GM03348 (cell line): ENCODE measurements around the gene TRIM47.
A peak's percentile ranks its signal among the peaks of the same experiment; 100 is the strongest.

ENCODE experiments used
- DNase-seq: peaks from one replicate; pipeline ENCODE4 v3.0.0; 2012; ENCODE audit warnings: low spot score

TRIM47 gene

GRCh38 chr17:75847614-75848522 is 30.5 kb downstream of the TRIM47 start:
- DNase-seq, result no peak

DNA sequence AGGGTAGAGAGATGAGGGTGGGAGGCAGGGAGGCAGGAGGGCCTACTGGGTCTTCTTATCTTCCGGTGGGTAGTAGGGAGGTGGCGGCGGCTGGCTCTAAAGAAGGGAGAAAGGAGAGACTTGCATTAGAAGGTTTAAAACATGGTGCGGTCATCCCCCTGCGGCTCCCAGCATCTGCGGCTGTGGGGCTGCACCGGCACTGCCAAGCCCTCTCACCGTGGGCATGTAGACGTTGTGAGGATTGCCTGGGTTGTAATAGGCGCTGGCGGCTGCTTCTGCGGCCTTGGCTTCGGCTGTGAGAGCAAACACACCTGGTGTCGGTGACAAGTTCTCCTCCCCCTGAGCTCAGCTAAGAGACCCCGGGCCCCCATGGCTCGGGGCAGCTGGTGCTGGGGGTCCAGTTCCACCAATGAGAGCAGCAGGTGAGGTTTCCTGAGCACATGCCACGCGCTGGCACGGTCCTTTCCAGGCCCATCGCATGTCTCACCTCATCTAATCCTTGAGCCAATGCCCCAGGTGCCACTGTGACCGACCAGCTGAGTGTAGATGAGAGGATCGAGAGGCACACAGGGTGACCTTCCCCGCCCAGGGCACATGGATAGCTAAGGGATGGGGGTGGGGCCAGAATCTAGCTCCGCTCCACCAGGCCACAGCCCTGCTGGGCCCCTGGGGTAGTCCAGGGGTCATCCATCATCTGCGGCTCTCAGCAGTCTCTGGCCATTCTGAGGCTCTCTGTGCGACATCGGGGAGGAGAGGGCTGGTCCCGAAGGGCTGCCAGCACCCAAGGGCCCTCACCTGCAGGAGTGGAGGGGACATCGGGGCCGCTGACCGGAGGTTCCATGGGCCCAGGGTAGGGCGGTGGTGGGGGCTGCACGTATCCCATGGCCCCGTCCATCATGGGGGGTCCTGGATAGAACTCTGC is 31.4 kb downstream of the TRIM47 start:
- no peak for DNase-seq

DNA sequence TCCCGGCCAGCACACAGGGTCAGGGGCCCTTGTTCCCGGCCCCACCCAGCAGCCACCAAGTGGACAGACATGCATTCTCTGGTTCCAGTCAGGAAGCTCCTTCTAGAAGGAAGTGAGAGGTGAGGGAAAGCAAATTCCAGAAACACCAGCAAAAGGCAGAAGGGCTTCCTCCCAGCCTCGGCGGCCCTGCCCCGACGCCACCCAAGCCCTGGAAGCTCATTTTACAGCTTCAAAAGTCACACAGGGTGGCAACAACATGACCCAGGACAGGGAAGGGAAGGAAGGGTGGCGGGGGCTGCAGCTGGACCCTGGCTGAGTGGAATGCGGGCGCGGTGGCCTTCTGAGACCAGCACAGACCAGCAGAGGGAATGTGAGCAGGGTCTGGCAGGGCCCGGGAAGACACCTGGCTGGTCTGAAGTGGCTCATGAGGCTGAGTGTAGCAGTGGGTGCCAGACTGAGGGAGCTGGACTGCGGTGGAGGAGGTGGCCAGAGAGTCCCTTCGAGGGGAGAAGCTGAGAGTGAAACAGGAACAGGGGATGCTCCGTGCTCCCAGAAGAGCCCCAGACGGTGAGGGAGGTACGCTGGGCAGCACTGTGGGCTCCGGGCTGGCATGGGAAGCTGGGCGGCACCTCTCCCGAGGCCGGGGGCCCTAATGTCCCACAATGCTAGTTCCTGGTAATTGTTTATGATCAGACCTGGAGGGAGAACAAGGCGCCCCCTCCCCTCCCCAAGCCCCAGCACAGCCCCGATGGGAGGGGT is 32.3 kb downstream of the TRIM47 start:
- no peak for DNase-seq

GRCh38 chr17:75845058-75845711 is 33.2 kb downstream of the TRIM47 start:
- DNase-seq, result peak; percentile 85

GRCh38 chr17:75844530-75845057 is 33.8 kb downstream of the TRIM47 start:
- DNase-seq, result no peak

- no peak for DNase-seq
Measured at GRCh38 chr17:75843577-75844529, 34.5 kb downstream of the TRIM47 start, which contains the start of gene UNC13D. TSS of gene UNC13D (minus strand) at chr17:75844404. CDS start at chr17:75844337, 67 bp downstream.

DNA sequence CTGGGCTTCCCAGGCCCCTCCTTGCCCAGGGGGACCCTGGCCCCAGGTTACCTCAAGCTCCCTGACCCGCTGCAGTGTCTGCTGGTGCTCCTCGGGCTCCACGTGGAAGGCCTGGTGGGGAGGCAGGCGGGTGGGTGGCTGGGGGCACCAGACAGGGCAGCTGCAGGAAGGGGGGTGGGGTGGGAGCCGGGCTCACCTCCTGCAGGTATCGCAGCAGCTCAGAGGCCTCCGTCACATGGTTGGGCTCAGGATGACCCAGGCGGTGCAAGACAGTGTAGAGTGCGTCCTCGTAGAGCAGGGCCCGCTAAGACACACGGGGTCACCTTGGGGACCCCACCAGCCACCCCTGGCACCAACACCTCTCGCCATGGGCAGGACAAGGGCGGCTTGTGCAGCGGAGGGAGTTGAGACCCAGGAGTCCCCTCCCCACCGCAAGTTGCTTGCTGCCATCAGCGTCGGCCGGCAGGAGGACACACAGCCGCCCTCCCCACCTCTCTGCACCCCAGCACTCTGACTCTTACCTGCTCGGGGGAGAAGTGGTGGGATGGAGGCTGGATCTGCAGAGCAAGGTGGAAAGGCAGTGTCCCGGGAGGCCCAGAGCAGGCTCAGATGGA is 35.3 kb downstream of the TRIM47 start:
- DNase-seq, result no peak

DNA sequence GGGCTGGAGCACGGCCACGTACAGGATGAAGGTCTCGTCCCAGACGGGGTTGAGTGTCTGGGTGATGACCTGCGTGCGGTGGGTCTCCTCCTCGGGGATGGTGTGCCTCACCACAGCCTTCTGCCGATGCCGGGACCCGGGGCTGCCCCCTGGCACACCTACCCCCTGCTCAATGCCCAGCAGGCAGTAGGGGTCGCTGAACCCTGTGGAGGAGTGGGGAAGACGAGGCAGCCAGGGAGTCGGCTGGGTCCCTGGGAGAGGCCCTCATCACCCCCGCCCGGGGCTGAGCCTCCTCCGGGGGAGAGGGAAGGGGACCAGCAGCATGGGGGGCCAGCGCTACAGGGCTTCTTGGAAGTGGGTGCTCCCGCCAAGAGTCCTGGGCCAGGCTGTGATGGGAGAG is 36.0 kb downstream of the TRIM47 start:
- no peak for DNase-seq

GRCh38 chr17:75840799-75841164 is 37.6 kb downstream of the TRIM47 start:
- no peak for DNase-seq

DNA sequence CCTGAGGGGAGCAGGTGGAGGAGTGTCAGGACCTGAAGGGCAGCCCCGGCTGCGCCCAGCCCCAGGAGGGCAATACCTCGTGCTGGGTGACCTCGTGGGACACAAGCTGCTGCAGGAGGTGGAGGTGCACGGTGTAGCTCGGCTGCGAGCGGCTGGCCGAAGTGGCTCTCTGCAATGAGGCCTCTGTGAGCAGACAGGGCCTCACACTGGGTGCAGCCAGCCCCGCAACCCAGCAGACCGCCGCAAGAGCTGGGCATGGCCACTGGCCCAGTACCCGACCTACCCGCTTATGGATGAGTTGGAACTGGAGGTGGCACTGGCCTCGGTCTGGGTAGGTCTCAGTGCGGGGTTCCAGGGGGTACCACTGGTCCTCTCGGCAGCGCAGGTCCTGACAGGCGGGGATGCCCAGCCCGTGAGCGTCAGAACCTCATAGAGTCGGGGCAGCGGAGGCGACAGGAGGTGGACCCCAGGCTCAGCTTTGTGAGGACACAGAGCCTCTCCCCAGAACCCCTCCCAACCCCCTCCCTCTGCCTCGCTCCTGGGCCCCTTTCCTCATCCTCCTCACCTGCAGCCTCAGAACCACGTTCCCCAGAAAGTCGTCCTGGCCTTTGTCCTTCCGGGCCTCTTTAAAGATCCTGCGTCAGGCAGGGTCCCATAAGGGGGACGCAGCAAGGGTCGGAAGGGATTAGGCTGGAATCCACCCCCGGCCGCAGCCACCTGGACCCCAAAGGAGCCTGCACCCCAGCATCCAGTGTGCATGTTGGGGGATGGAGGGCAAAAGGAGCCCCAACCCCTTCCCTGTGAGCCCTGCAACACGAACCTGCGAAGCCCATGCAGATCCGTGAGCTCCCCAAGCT is 38.2 kb downstream of the TRIM47 start:
- DNase-seq, result no peak

DNA sequence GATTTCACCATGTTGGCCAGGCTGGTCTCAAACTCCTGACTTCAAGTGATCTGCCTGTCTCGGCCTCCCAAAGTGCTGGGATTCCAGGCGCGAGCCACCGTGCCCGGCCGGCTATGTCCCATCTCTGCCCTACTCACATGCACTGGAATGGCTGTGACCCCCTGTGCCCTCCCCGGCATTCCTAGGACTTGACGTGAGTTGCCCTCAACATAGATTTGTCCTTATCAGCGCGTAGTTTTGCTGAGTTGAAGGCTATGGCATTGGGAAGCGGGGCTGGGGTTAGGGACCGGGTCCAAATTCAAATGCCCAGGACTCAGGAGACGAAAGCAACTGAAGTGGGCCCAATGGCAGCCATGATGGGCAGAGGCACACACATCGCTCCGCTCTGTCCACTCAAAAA is 40.0 kb downstream of the TRIM47 start:
- no peak for DNase-seq

DNA sequence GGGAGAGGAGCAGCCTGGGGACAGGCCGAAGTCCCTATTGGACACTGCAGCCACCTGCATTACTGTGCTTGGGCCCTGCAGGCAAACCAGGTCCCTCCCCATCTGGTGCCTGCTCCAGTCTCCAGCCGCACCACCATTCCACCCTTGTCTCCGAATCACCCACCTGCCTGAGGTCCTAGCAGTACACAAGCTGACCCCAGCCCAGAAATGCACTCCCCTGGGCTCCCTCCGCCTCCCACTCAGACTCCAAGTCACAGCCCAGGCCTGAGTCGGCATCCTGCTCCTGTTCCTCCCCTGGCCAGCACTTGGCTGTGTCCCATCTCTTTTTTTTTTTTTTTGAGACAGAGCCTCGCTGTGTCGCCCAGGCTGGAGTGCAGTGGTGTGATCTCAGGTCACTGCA is 40.5 kb downstream of the TRIM47 start:
- DNase-seq, result no peak

- no peak for DNase-seq
Measured at GRCh38 chr17:75836605-75837004, 41.8 kb downstream of the TRIM47 start.

DNA sequence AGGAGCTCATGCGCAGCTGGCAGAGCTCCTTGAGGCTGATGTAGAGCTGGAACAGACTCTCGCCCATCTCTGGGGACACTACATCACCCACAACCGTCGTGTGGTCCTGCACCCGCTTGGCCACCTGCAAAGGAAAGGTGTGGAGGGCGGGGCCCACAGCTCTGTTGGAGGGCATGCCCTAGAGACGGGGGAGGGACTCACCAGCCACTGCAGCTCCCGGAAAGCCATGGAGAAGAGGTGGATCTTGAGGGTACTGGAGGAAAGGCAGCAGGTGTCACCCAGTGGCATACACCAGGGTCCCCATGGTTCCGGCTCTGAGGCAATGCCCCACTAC is 42.8 kb downstream of the TRIM47 start:
- no peak for DNase-seq

DNA sequence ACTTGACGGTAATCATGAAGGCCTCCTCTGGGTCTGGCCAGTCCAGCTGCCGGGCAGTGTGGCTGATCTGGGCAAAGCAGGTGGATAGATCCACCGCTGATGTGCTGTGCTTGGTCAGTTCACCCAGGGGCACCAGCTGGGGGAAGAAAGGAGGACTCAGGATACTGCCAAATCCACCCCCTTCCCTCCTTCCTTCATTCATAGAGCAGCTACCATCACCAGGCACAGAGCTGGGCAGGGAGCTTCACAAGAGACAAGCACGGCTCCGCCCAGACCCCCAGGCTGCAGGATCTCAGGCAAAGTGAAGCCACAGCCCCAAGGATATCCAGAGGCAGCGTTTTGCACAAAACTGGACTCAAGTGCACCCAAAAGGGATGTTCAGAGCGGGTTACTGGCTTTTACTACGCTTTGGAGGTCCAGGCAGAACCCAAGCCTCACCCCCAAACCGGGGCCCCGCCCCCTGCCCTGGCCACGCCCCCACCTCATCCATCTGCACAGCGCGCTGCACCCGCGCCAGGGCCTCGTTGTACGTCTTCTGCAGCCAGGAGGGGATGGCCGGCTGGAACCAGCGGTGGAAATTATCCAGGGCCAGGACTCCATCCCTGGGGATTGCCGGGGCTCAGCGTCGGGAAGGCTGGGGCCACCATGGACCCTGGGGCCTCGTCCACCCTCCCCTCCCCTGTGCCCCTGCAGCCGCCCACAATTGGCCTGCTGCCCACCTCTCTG is 43.3 kb downstream of the TRIM47 start:
- DNase-seq, result peak; percentile 41

DNA sequence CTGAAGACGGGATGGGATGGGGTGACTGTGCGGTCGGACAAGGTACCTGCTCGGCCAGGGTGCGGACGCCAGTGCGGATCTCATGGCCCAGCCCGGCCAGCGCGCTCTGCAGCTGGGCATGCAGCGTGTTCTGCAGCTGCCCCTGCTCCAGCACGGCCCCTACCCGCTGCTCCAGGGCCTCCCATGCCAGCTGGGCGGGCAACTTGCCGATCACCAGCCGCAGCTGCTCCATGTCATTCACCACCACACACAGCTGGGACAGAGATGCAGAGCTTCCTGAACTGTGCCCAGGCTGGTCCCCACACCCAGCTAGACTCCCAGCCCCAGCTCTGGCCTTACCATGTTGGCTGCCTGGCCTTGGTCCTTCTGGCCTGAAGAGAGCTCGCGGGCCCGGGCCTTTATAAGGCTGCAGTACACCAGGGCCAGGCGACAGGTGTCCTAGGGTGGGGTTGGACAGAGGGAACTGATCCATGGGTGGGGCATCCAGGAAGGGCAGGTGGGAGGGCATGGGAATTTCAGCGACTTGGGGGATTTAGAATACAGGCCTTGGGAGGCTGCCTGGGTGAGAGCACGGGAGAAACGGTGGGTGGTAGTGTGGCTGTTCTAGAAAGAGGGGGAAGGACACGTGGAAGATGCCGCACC is 44.0 kb downstream of the TRIM47 start:
- DNase-seq, result no peak

GRCh38 chr17:75832652-75833400 is 45.6 kb downstream of the TRIM47 start:
- no peak for DNase-seq
